Skeletal muscle satellite cell (primary cell): ENCODE data around the gene UNC5A.

Experiments used
- H3K27me3 ChIP-seq: 2 replicates; pipeline ENCODE4 v1.7.0; 2013; ENCODE audit warnings: low read length; ENCODE audit not compliant: control insufficient read depth, insufficient read depth
- H3K36me3 ChIP-seq: 2 replicates; pipeline ENCODE4 v1.7.0; 2013; ENCODE audit warnings: mild to moderate bottlenecking, control low read depth, low read length; ENCODE audit not compliant: insufficient read depth
- H3K4me1 ChIP-seq: 2 replicates; pipeline ENCODE4 v1.7.0; 2013; ENCODE audit warnings: low read length; ENCODE audit not compliant: control insufficient read depth, insufficient read depth
- H3K4me2 ChIP-seq: 2 replicates; pipeline ENCODE4 v1.7.0; 2013; ENCODE audit warnings: mild to moderate bottlenecking, low read length
- H3K4me3 ChIP-seq: 2 replicates; pipeline ENCODE4 v1.7.0; 2013; ENCODE audit warnings: low read length
- H3K9ac ChIP-seq: 2 replicates; pipeline ENCODE4 v1.7.0; 2013; ENCODE audit warnings: mild to moderate bottlenecking, low read depth, low read length, moderate library complexity
- H3K9me3 ChIP-seq: replicated peaks from 2 replicates; pipeline ENCODE4 v1.7.0; 2013; ENCODE audit warnings: mild to moderate bottlenecking, control low read depth, low read length

Gene UNC5A

DNA sequence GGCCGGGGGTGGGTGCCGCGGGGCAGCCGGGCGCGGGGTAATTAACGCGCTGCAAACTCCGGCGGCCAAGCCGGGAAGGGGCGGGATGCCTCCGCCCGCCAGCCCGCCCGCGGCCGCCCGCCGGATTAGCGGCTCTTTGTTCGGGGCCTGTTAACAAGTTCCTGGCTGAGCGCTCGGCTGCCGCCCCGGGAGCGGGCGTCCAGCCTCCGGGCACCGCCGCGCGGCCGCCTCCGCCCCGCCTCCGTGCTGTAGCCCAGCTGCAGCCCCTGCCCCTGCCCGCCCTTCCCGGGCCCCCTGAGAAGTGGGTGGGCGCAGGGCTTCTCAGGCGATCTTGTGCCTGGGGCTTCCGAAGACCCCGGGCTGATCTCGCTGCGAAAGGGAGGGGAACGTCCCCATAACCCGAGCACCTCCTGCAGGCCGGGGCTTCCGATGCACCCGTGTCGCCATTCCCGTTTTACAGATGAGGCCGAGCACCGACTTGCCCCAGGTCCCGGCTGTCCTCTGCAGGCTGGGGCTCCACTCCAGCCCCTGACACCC, 7.5 kb downstream of the UNC5A start:
- Histone ChIP-seq H3K27me3 (peaks cover 74% of the 10 kb centered on the region), H3K36me3 (no peaks in the 10 kb centered on the region), H3K4me1 (no peaks in the 10 kb centered on the region), H3K4me3 (peak overlapping the region; percentile 57), H3K4me2 (peak overlapping the region; percentile 76), H3K9me3 (no peaks in the 10 kb centered on the region), H3K9ac (no peak overlapping the region)

- Histone ChIP-seq H3K4me2 (peak overlapping the region; percentile 76), H3K27me3 (peaks cover 75% of the 10 kb centered on the region), H3K4me1 (no peaks in the 10 kb centered on the region), H3K4me3 (no peak overlapping the region), H3K9me3 (no peaks in the 10 kb centered on the region), H3K36me3 (no peaks in the 10 kb centered on the region), H3K9ac (no peak overlapping the region)
Measured at GRCh38 chr5:176818391-176819098, 8.2 kb downstream of the UNC5A start.

GRCh38 chr5:176819476-176819875, 9.1 kb downstream of the UNC5A start:
- Histone ChIP-seq H3K36me3 (no peaks in the 10 kb centered on the region), H3K9ac (no peak overlapping the region), H3K4me3 (no peak overlapping the region), H3K27me3 (peaks cover 84% of the 10 kb centered on the region), H3K4me1 (no peaks in the 10 kb centered on the region), H3K9me3 (no peaks in the 10 kb centered on the region), H3K4me2 (no peak overlapping the region)

DNA sequence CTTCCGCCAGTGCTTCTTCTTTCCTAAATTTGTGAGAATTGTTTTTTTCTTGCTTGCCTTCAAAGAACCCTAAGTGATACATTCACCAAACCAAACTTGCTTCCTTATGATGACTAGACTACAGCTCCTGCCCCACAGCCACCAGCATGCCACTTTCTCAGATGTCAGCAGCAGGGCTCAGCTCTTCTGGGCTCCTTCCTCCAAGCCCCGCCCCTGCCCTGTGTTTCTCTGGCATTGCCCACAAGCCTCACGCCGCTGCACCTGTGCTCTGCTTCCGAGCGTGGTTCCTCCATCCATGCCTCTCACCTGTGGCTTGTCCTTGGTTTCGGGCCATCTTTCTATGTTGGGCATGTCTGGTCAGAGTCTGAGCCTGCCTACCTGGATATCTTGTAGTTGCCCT, 10.6 kb downstream of the UNC5A start:
- Histone ChIP-seq H3K36me3 (no peaks in the 10 kb centered on the region), H3K4me1 (no peaks in the 10 kb centered on the region), H3K9me3 (no peaks in the 10 kb centered on the region), H3K27me3 (peaks cover 82% of the 10 kb centered on the region), H3K9ac (no peak overlapping the region), H3K4me2 (no peak overlapping the region), H3K4me3 (no peak overlapping the region)

- Histone ChIP-seq H3K4me1 (no peaks in the 10 kb centered on the region), H3K9me3 (no peaks in the 10 kb centered on the region), H3K9ac (no peak overlapping the region), H3K36me3 (no peaks in the 10 kb centered on the region), H3K27me3 (peaks cover 78% of the 10 kb centered on the region), H3K4me3 (no peak overlapping the region), H3K4me2 (no peak overlapping the region)
Measured at GRCh38 chr5:176821441-176821840, 11.1 kb downstream of the UNC5A start.

DNA sequence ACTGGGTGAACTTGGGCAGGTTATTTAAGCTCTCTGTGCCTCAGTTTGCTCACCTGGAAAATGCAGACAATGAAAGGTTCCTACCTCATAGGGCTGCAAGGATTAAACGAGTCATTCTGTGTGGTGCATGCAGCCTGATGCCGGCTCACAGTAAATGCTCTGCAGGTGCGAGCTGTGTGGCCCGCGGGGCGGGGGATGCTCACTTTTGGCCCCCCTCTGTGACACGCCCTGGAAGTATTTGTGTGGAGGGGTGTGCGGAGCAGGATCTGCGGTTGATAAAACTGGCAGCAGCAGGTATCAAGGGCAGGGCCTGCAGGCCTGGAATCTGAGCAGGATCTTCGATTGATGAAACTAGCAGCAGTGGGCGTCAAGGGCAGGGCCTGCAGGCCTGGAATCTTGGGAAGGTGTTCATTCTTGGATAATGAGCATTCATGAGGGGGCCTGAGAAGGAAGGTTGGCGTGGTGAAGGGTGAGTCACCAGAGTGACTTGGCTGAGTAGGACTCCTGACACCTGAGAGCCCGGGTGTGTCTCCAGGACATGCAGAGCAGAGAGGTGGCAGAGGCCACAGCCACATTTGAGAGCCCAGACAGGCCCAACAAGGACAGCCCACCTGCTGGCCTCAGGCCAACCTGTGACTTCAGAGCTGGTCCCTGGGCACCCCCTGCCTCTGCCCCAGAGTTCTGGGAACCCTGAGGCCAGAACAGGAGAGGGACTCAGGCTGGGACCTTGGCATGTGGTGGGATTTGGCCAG, 11.9 kb downstream of the UNC5A start:
- no peak overlapping the region for H3K9ac ChIP-seq
- H3K4me1 ChIP-seq, result no peaks in the 10 kb centered on the region
- H3K9me3 ChIP-seq, result no peaks in the 10 kb centered on the region
- H3K4me3 ChIP-seq, result no peak overlapping the region
- no peaks in the 10 kb centered on the region for H3K36me3 ChIP-seq
- H3K4me2 ChIP-seq, result no peak overlapping the region
- peaks cover 71% of the 10 kb centered on the region for H3K27me3 ChIP-seq

- Histone ChIP-seq H3K4me3 (no peak overlapping the region), H3K36me3 (no peaks in the 10 kb centered on the region), H3K4me1 (no peaks in the 10 kb centered on the region), H3K27me3 (peaks cover 67% of the 10 kb centered on the region), H3K9ac (no peak overlapping the region), H3K9me3 (no peaks in the 10 kb centered on the region), H3K4me2 (no peak overlapping the region)
Measured at GRCh38 chr5:176822793-176823481, 12.6 kb downstream of the UNC5A start.

- Histone ChIP-seq H3K9ac (no peak overlapping the region), H3K36me3 (no peaks in the 10 kb centered on the region), H3K27me3 (peaks cover 57% of the 10 kb centered on the region), H3K4me1 (no peaks in the 10 kb centered on the region), H3K9me3 (no peaks in the 10 kb centered on the region), H3K4me3 (no peak overlapping the region), H3K4me2 (no peak overlapping the region)
Measured at GRCh38 chr5:176823869-176824412, 13.6 kb downstream of the UNC5A start.

- Histone ChIP-seq H3K4me2 (no peak overlapping the region), H3K36me3 (no peaks in the 10 kb centered on the region), H3K4me3 (no peak overlapping the region), H3K4me1 (no peaks in the 10 kb centered on the region), H3K9ac (no peak overlapping the region), H3K27me3 (peaks cover 50% of the 10 kb centered on the region), H3K9me3 (no peaks in the 10 kb centered on the region)
Measured at GRCh38 chr5:176824604-176825003, 14.2 kb downstream of the UNC5A start.

- H3K4me1 ChIP-seq, result no peaks in the 10 kb centered on the region
- H3K27me3 ChIP-seq, result peaks cover 48% of the 10 kb centered on the region
- no peak overlapping the region for H3K9ac ChIP-seq
- H3K9me3 ChIP-seq, result no peaks in the 10 kb centered on the region
- H3K36me3 ChIP-seq, result no peaks in the 10 kb centered on the region
- no peak overlapping the region for H3K4me3 ChIP-seq
- H3K4me2 ChIP-seq, result no peak overlapping the region
Measured at GRCh38 chr5:176825234-176825633, 14.9 kb downstream of the UNC5A start.

DNA sequence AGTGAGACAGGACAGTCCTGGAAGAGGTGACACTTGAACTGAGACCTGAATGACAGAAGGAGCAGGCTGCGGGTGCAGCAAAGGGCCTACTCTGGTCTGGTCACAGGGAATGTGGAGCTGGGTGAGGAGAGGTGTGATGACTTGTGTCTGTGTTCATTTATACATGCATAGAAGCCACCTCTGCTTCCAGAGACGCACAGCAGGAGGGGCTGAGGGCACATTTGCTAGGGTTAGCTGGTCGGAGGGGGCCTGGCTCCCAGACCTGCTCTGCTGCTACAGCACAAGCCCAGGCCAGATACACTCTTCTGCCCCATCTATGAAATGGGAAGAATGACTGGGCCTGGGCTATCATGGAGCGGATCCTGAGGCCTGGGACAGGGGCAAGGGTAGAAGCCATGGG, 15.6 kb downstream of the UNC5A start:
- Histone ChIP-seq H3K4me2 (no peak overlapping the region), H3K4me1 (no peaks in the 10 kb centered on the region), H3K4me3 (no peak overlapping the region), H3K9ac (no peak overlapping the region), H3K9me3 (no peaks in the 10 kb centered on the region), H3K36me3 (no peaks in the 10 kb centered on the region), H3K27me3 (peaks cover 41% of the 10 kb centered on the region)
